GM12878 (cell line): ENCODE data around the gene RSRC1. TPM values are rescaled to one million over a fixed set of nuclear protein-coding genes. Genes with fewer than 3 reads are reported as not detected.

Experiments used
- ATAC-seq: fragments of 200-7000 bp; cut with Tn5 transposase; 3 replicates; pipeline ENCODE4 v1.9.1; 2020; ENCODE audit warnings: mild to moderate bottlenecking, moderate library complexity
- BruUV-seq: library from RNA; stranded (reverse); fragments of 400-500 nt; replicated peaks from 2 replicates; lab custom pipeline; 2021; lab: Mats Ljungman, UMichigan
- CTCF ChIA-PET: fragments of 300-600 bp; sonication (Branson Sonifier 250); formaldehyde crosslinking; extraction: SDS; loops from one replicate; lab custom pipeline; 2021; ENCODE audit warnings: inconsistent platforms; lab: Yijun Ruan, JAX
- POLR2A ChIA-PET: fragments of 350-600 bp; formaldehyde crosslinking; extraction: SDS; loops from one replicate; lab custom pipeline; 2021; ENCODE audit warnings: inconsistent platforms; lab: Charles Lee
- RAD21 ChIA-PET: fragments of 300-600 bp; sonication (Branson Sonifier 250); formaldehyde crosslinking; loops from one replicate; lab custom pipeline; 2023; ENCODE audit warnings: antibody characterized with exemption; ENCODE audit not compliant: unreplicated experiment; lab: Charles Lee
- SMC1A ChIA-PET: fragments of 300-600 bp; sonication (Branson Sonifier 250); formaldehyde crosslinking; loops from one replicate; lab custom pipeline; 2023; ENCODE audit not compliant: unreplicated experiment, uncharacterized antibody; lab: Charles Lee
- DNase-seq: peaks from one replicate; pipeline ENCODE4 v3.0.0-alpha.2; 2011; ENCODE audit warnings: low read depth, low spot score
- FAIRE-seq: peaks from 3 replicates; lab custom pipeline; 2011; peaks lifted over from hg19 to GRCh38; lab: Jason Lieb, UNC
- H2AFZ ChIP-seq: 2 replicates; pipeline ENCODE4 v1.6.0; 2011; ENCODE audit warnings: low read depth, low read length, control low read depth; ENCODE audit not compliant: control insufficient read depth
- H3K27ac ChIP-seq: 2 replicates; pipeline ENCODE4 v1.5.1; 2011; ENCODE audit warnings: control low read depth; ENCODE audit not compliant: control insufficient read depth, insufficient read depth
- H3K27me3 ChIP-seq, 2 experiments: replicated peaks in 1 of 2; 2 replicates each; pipeline versions ENCODE4 v1.6.0 to v1.6.1; 2011; ENCODE audit warnings: low read length in 1 of 2; ENCODE audit not compliant: control insufficient read depth in 2 of 2, insufficient read depth in 2 of 2
- H3K36me3 ChIP-seq, 2 experiments: 2 replicates each; pipeline ENCODE4 v1.5.1; 2011; ENCODE audit warnings: low read length in 1 of 2; ENCODE audit not compliant: control insufficient read depth in 2 of 2, insufficient read depth in 2 of 2
- H3K4me1 ChIP-seq: 2 replicates; pipeline ENCODE4 v1.6.1; 2011; ENCODE audit warnings: mild to moderate bottlenecking, low read length, moderate library complexity, mixed read lengths; ENCODE audit not compliant: control insufficient read depth, insufficient read depth
- H3K4me2 ChIP-seq: 2 replicates; pipeline ENCODE4 v1.6.0; 2011; ENCODE audit warnings: control low read depth; ENCODE audit not compliant: control insufficient read depth, insufficient read depth
- H3K4me3 ChIP-seq: fragments of 200-600 bp; sonication (generic); 2 replicates; pipeline ENCODE4 v1.5.1; 2016
- H3K79me2 ChIP-seq: 2 replicates; pipeline ENCODE4 v1.6.0; 2011; ENCODE audit warnings: low read length; ENCODE audit not compliant: control insufficient read depth, insufficient read depth
- H3K9ac ChIP-seq: 2 replicates; pipeline ENCODE4 v1.8.0; 2011; ENCODE audit warnings: low read length, control low read depth, mixed read lengths; ENCODE audit not compliant: control insufficient read depth, insufficient read depth
- H3K9me3 ChIP-seq: replicated peaks from 3 replicates; pipeline ENCODE4 v1.5.1; 2011; ENCODE audit warnings: mild to moderate bottlenecking, low read length; ENCODE audit not compliant: control insufficient read depth, insufficient read depth
- H4K20me1 ChIP-seq: 2 replicates; pipeline ENCODE4 v1.6.0; 2011; ENCODE audit not compliant: control insufficient read depth, insufficient read depth
- BACH1 ChIP-seq: fragments of 450-650 bp; IDR thresholded peaks from 2 replicates; pipeline ENCODE4 v1.6.1; 2017; ENCODE audit warnings: mild to moderate bottlenecking, borderline replicate concordance
- RB1 ChIP-seq: fragments of 450-650 bp; formaldehyde crosslinking; IDR thresholded peaks from 2 replicates; pipeline ENCODE4 v1.6.1; 2017; ENCODE audit warnings: mild to moderate bottlenecking, borderline replicate concordance
- SIN3A ChIP-seq: IDR thresholded peaks from 2 replicates; pipeline ENCODE4 v1.6.1; 2012; ENCODE audit warnings: low read depth, low read length, improper control_type of control experiment
- SUPT20H ChIP-seq: IDR thresholded peaks from 2 replicates; pipeline ENCODE4 v1.6.1; 2011; ENCODE audit warnings: low read depth, mild to moderate bottlenecking, low read length, moderate library complexity, borderline replicate concordance; ENCODE audit not compliant: control insufficient read depth
- WGBS: methylation state at CpG from one replicate; pipeline ENCODE4 v1.1.6; 2016; ENCODE audit warnings: low lambda C conversion rate; ENCODE audit not compliant: insufficient replicate concordance, insufficient coverage; ENCODE audit errors: missing lambda C conversion rate; 5-methylcytosine and 5-hydroxymethylcytosine counted together
- in situ Hi-C: fragments of 300-500 bp; cut with MboI; formaldehyde crosslinking; loops from 9 replicates; pipeline ENCODE4 v1.14.3; 2018; ENCODE audit warnings: mixed read lengths
- intact Hi-C: fragments of 100-400 bp; cut with micrococcal nuclease; formaldehyde crosslinking; loops from one replicate; pipeline ENCODE4 v1.14.2; 2022; ENCODE audit not compliant: unreplicated experiment
- polyA plus RNA-seq, 11 experiments: library from polyadenylated mRNA; depleted of rRNA in 4 of 11; unstranded in 6 of 11; stranded (reverse) in 5 of 11; fragments of >200 nt; fragmentation: Nextera tagmentation in 4 of 11; fragmentation: Illumina TruSeq in 1 of 11; extraction: Ambion mirVana in 4 of 11; extraction: Trizol in 1 of 11; gene quantifications; 1 replicate in 1 of 11; 2 replicates in 10 of 11; pipeline versions ENCODE4 v1.2.1 to v1.2.3, GENCODE V29; 2011 to 2016; ENCODE audit warnings: inconsistent platforms in 2 of 11, missing spikeins in 2 of 11, low read depth in 1 of 11
- total RNA-seq, 4 experiments: library from RNA; depleted of rRNA in 3 of 4; stranded (reverse); fragments of >200 nt in 3 of 4; fragmentation: Illumina TruSeq in 1 of 4; extraction: Trizol in 1 of 4; gene quantifications; 2 replicates each; pipeline versions ENCODE4 v1.2.1 to v1.2.3, GENCODE V29; 2013 to 2021
- TF ChIP-seq, protein P1 (sequence below): IDR thresholded peaks from 2 replicates; pipeline ENCODE4 v1.6.1; 2012; ENCODE audit warnings: low read depth, low read length, improper control_type of control experiment
- TF ChIP-seq, protein P2 (sequence below): fragments of 450-650 bp; IDR thresholded peaks from 2 replicates; pipeline ENCODE4 v1.6.1; 2016; ENCODE audit warnings: mild to moderate bottlenecking

RSRC1 gene
- total and polyA plus RNA-seq, 10 of the 15 experiments (the other 5 are each of a cell fraction or from before 2014, with no cell fraction given) = 16.4 to 85.9 (median 42.0) TPM

DNA sequence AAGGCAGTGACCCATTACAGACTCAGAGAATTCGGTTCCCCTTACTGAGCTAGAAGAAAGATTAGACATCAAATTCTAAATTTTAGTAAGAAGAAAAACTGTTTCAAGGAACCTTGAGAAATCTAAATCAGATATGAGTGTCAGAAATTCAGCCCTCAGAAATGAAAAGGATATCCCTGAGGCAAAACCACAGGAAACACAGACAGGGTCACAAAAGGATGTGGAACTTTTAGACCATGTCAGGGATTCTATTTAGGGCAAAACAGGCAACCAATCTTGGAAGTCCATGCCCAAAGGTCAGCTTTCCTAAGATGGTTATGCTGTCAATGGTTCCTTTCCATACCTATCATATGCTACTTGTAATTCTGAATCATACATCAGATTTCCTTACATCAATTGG, 35.3 kb upstream of the RSRC1 start (continued):
- TF ChIP-seq, protein P1, sequence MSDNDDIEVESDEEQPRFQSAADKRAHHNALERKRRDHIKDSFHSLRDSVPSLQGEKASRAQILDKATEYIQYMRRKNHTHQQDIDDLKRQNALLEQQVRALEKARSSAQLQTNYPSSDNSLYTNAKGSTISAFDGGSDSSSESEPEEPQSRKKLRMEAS = no peak
- TF ChIP-seq, protein P2, sequence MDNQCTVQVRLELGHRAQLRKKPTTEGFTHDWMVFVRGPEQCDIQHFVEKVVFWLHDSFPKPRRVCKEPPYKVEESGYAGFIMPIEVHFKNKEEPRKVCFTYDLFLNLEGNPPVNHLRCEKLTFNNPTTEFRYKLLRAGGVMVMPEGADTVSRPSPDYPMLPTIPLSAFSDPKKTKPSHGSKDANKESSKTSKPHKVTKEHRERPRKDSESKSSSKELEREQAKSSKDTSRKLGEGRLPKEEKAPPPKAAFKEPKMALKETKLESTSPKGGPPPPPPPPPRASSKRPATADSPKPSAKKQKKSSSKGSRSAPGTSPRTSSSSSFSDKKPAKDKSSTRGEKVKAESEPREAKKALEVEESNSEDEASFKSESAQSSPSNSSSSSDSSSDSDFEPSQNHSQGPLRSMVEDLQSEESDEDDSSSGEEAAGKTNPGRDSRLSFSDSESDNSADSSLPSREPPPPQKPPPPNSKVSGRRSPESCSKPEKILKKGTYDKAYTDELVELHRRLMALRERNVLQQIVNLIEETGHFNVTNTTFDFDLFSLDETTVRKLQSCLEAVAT = no peak

DNA sequence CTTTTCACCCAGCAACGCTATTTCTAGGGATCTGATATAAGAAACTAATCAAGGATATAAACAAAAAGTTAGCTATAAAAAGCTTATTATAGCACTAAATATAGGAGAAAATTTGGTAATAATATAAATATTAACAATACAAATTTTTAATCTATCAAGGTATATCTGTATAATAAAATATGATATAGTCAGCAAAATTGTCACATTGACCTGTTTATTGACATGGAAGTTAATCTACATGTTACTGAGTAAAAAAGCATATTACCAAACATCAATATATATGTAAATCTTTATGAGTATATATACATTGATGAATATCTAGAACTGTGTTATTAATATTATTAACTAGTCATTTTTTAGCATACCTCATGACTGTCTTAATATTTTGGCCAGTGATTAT, 30.3 kb upstream of the RSRC1 start:
- Histone ChIP-seq H4K20me1 (no peaks in the 10 kb centered on the region), H3K9me3 (no peaks in the 10 kb centered on the region), H3K36me3 (no peaks in the 10 kb centered on the region), H3K4me1 (no peaks in the 10 kb centered on the region), H3K79me2 (no peaks in the 10 kb centered on the region), H2AFZ (no peak overlapping the region), H3K27me3 (no peaks in the 10 kb centered on the region), H3K9ac (no peak overlapping the region), H3K4me3 (no peak overlapping the region), H3K27ac (no peak overlapping the region), H3K4me2 (no peak overlapping the region)
- WGBS = 92% methylated on average over 1 of the region's 1 CpG
- SMC1A ChIA-PET = interaction anchor here (0.6 kb wide), 1 partner anchor 10 kb away, joined by 3 read pairs; no protein-coding TSS in a partner anchor
- TF ChIP-seq, protein P1 = no peak
- no peak for TF ChIP-seq SIN3A
- no peak for TF ChIP-seq BACH1
- no peak for TF ChIP-seq RB1
- TF ChIP-seq SUPT20H = no peak
- POLR2A ChIA-PET = no interaction called here
- BruUV-seq = no TSS peak
- CTCF ChIA-PET = interaction anchor here (1.1 kb wide), 1 partner anchor 354 kb away, joined by 3 read pairs; no protein-coding TSS in a partner anchor
- FAIRE-seq (no peak), ATAC-seq (no peak), DNase-seq (no peak)
- intact Hi-C loops = loop anchor here (10.0 kb wide), 1 partner anchor 475 kb away; no protein-coding TSS in a partner anchor
- RAD21 ChIA-PET = interaction anchor here (1.7 kb wide), 1 partner anchor 355 kb away, joined by 5 read pairs; no protein-coding TSS in a partner anchor
- in situ Hi-C loops = no loop called here
